Measurements from ENCODE around the gene SF3B4.

Gene SF3B4

GRCh38 chr1:149934356-149934755 lies 6.8 kb upstream of the SF3B4 start:
- no peak for DNase-seq

GRCh38 chr1:149933208-149933607 lies 5.6 kb upstream of the SF3B4 start:
- DNase-seq: no peak

DNA sequence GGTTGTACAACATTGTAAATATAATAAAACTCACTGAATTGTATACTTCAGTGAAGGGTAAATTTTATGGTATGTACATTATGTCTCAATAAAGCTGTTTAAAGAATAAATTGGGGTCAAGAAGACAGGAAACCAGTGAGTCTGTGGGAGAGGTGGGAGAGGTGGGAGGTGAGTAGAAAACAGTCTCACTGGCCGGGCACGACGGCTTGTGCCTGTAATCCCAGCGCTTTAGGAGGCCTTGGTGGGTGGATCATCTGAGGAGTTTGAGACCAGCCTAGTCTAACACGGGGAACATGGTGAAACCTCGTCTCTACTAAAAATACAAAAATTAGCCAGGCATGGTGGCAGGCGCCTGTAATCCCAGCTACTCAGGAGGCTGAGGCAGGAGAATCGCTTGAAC lies 4.9 kb upstream of the SF3B4 start:
- no peak for DNase-seq

GRCh38 chr1:149931212-149931790 lies 3.7 kb upstream of the SF3B4 start:
- DNase-seq: no peak

DNA sequence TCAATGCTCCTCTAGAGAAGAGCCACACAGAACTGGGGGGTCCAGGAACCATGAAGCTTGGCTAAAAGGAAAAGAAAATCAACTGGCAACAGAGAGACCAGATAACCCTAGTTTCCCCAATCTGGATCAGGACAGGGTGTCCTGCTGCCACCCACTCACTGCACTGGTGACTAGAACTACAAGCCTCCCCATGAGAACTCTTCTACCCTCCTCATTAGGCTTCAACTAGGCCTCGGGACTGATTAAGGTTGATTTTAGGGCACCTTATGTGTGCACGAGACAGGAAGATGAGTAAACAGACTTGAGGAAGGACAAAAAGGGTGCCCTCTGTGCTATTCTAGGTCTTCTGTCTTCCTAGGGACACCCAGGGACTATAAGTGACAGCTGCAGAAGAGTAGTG lies 2.3 kb upstream of the SF3B4 start:
- no peak for DNase-seq

DNA sequence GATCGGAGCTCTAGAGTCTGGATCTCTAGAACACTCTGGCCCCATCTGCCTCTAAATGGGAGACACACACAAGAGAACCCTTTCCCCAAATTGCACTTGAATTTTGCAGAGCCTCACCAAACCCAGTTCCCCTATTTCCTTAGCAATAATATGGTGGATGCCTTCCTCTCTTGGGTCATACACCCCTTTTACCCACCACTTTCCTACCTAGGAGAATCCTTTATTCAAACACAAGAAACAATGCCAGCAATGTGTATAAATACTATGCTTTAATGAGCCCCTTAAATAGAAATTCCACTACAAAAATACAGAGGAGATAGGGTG lies 760 bp upstream of the SF3B4 start:
- DNase-seq: no peak

DNA sequence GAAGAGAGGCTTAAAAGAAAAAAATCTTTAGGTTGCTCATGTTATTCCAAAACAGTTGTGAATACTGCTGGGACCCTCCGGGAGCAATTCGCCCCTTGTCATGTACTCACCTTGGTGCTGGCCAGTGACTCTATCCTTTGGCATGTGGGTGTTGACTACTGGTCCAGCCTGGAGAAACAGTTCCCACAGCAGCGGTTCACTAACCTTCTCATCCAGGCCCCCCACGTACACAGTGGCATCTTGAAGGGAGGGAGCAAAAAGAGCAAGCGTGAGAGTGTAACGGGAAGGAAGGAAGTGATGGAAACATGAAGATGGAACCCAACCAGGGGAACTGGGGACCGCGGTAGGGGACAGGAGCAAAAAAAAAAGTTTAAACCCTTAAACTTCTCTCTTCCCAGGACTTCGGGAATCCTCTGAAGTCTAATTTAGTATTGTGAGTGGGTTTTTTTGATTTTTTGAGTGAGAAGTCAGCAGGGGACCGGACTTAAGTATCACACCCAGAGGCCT lies 494 bp downstream of the SF3B4 start:
- no peak for DNase-seq

- DNase-seq: no peak
Measured at GRCh38 chr1:149926296-149926695, 1.3 kb downstream of the SF3B4 start.

GRCh38 chr1:149925751-149926150 lies 1.9 kb downstream of the SF3B4 start:
- DNase-seq: no peak

DNA sequence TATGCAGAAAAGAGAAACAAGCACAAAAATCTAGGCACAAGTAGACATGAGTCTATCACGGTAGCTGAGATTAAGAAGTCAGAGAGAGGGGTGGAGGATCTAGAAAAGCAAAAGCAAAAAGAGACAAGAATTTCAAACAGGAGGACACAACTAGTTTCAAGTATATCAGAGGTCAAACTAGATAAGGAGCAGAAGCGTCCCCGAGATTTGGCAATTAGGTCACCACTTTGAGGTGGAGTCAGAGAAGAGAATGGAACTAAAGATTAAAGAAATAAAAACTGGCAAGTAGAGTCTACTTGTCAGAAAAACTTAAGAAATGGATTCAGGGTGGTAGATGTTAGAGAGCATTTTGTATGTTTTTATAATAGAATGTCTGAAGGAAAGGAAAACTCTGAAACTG lies 2.3 kb downstream of the SF3B4 start:
- DNase-seq: no peak

DNA sequence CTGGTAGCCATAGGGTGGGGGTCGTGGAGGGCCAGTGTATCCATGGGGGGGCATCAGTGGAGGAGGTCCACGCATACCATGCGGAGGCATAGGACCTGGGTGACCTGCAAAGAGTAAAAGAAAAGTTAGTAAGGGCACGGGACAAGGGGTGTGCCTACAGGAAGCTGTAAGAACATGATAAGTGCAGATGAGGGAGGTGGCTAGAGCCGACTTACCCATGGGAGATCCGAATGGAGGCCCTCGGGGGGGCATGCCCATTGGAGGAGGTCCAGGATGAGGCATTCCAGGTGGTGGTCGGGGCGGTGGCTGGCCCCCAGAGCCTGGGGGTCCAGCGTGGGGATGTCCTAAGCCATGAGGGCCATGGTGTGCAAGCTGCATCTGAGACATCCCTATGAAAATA lies 4.0 kb downstream of the SF3B4 start:
- no peak for DNase-seq

DNA sequence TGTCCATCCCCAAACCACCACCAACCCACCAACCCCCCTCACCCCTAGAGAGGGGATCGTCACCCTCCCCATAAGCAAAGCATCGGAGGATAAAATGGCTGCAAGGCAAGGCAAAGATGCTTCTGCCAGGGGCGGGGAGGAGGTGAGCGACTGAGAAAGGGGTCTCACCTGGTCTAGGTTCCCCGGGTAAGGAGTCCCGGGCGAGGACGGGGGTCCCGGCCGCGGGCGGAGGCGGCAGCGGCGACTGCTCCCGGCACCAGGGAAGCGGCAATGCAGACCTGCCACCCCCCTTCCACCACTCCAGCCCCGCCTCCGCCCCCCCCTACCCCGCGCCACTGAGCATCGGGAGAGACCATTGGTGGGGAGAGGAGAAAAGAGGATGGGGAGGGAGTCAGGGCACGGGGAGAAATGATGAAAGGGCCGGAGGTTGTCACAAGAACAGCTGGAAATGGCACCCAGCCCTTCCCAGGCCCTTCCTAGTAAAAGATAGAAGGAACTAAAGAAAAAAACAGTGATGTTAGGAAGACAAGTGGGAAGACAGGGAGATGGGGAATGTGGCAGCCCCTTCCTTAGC lies 9.9 kb downstream of the SF3B4 start, which contains the start of gene SV2A:
SV2A (minus strand) TSS at position 274 of the 574 bp plus-strand sequence. CDS start 4,004 bp downstream, outside the sequence.
- DNase-seq: peak; percentile 61

- peak; percentile 25 for DNase-seq
Measured at GRCh38 chr1:149916898-149917252, 10.7 kb downstream of the SF3B4 start.

- no peak for DNase-seq
Measured at GRCh38 chr1:149916193-149916897, 11.3 kb downstream of the SF3B4 start.

DNA sequence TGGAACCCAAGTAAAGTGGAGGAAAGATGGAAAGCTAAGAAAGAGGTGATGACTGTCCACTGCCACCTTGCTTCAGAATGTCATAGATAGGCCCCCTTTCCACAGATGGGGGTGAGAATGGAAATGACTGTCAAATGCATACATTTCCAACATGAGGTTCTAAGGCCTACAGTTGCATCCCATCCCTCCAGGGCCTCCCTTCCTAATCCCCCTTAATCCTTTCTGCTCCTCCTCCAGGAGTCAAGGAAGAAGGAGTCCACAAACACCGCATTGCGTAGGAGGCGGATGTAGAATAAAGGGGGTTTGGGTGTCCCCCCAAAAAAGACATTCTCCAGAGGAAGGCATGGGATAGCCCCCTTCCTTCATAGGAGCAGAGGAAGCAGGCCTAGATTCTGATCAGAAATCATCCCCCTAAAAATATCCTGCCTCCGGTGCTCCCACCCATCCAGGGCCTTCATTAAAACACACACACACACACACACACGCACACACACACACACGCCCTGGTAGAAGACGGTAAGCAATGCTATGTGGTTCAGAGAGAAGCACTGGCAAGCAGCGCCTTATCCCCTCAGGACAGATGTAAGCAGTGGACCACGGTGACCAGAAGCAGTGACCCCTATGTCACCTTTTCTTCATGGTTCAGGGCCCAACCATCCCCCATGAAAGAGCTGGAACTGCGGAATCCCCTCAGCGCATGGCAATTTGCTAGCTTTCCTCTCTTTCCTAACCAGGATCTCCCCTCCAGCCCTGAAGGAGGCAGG lies 12.0 kb downstream of the SF3B4 start:
- DNase-seq: peak; percentile 41

- DNase-seq: no peak
Measured at GRCh38 chr1:149914545-149914944, 13.1 kb downstream of the SF3B4 start.

- DNase-seq: no peak
Measured at GRCh38 chr1:149906570-149907075, 21.0 kb downstream of the SF3B4 start.

DNA sequence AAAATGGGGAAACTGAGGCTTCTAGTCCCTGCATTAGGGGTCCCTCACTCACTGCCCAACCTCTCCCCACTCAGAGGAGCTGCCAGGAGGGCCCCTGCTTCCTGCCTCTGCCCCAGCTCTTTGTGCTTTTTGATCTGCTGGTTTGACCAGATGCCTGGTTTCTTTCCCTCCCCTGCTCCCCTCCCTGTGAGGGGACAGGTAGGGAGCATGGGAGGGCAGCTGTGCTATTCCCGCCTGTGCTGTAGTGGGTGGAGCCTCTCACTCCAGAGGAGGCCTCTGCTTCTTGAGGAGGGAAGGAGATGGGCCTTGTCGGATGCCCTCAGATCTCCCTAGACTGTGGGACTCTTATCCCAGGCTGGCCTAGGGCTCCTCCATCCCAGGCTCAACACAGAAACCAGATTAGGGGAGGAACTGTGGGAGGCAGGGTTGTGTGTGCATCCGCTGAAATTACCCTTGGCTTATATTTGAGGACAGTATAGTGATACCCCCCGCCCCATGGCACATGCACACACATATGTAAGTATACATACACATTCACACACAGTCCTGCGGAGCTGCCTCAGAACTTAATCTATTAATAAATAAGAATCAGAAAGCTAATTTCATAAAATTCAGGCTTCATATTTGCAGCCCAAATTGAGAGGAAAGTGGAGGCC lies 23.6 kb downstream of the SF3B4 start:
- no peak for DNase-seq

- DNase-seq: peak; percentile 97
Measured at GRCh38 chr1:149899460-149900284, 27.9 kb downstream of the SF3B4 start, which contains the start of gene BOLA1. BOLA1 (plus strand) TSS chr1:149899568; CDS start chr1:149900060, 492 bp downstream.

- no peak for DNase-seq
Measured at GRCh38 chr1:149896575-149896974, 31.0 kb downstream of the SF3B4 start.

- no peak for DNase-seq
Measured at GRCh38 chr1:149888999-149889289, 38.7 kb downstream of the SF3B4 start.
